H9 (cell line): ENCODE measurements around the gene RNF145. TPM values are rescaled to one million over a fixed set of nuclear protein-coding genes. Genes with fewer than 3 reads are reported as not detected.

ENCODE experiments used
- DNase-seq: peaks from one replicate; pipeline ENCODE4 v3.0.0-alpha.2; 2017
- H2AFZ ChIP-seq: one replicate; pipeline ENCODE4 v1.6.1; 2013; ENCODE audit warnings: mild to moderate bottlenecking, low read length, control low read depth, moderate library complexity
- H2AK5ac ChIP-seq: 2 replicates; pipeline ENCODE4 v1.6.1; 2013; ENCODE audit warnings: low read length, control low read depth, mixed read lengths; ENCODE audit not compliant: insufficient read length
- H2BK120ac ChIP-seq: one replicate; pipeline ENCODE4 v1.6.1; 2013; ENCODE audit warnings: low read depth, mild to moderate bottlenecking, low read length, control low read depth, inconsistent platforms; ENCODE audit not compliant: poor library complexity, severe bottlenecking
- H2BK12ac ChIP-seq: 2 replicates; pipeline ENCODE4 v1.6.1; 2013; ENCODE audit warnings: low read length, control low read depth, mixed read lengths, low read depth; ENCODE audit not compliant: insufficient read length
- H2BK15ac ChIP-seq: 2 replicates; pipeline ENCODE4 v1.6.1; 2013; ENCODE audit warnings: low read depth, low read length, control low read depth
- H2BK20ac ChIP-seq: one replicate; pipeline ENCODE4 v1.6.1; 2013; ENCODE audit warnings: low read depth, mild to moderate bottlenecking, low read length, control low read depth, inconsistent platforms; ENCODE audit not compliant: poor library complexity, severe bottlenecking
- H2BK5ac ChIP-seq: 2 replicates; pipeline ENCODE4 v1.6.1; 2013; ENCODE audit warnings: low read length, control low read depth, mixed read lengths; ENCODE audit not compliant: insufficient read length
- H3K14ac ChIP-seq: 2 replicates; pipeline ENCODE4 v1.6.1; 2013; ENCODE audit warnings: low read length, control low read depth; ENCODE audit not compliant: insufficient read depth
- H3K18ac ChIP-seq: 2 replicates; pipeline ENCODE4 v1.6.1; 2013; ENCODE audit warnings: low read depth, mild to moderate bottlenecking, mixed read lengths, low read length, control low read depth; ENCODE audit not compliant: insufficient read length
- H3K23ac ChIP-seq: 2 replicates; pipeline ENCODE4 v1.6.1; 2013; ENCODE audit warnings: low read length, control low read depth, mixed read lengths, low read depth; ENCODE audit not compliant: insufficient read length
- H3K23me2 ChIP-seq: 2 replicates; pipeline ENCODE4 v1.6.1; 2013; ENCODE audit warnings: low read depth, mild to moderate bottlenecking, mixed read lengths, low read length, control low read depth; ENCODE audit not compliant: insufficient read length, poor library complexity, severe bottlenecking
- H3K27ac ChIP-seq: 2 replicates; pipeline ENCODE4 v1.5.1; 2013; ENCODE audit warnings: low read length, control low read depth, mixed read lengths, low read depth; ENCODE audit not compliant: insufficient read length
- H3K27me3 ChIP-seq: 2 replicates; pipeline ENCODE4 v1.6.1; 2013; ENCODE audit warnings: low read length, control low read depth, inconsistent platforms; ENCODE audit not compliant: insufficient read depth
- H3K4ac ChIP-seq: 2 replicates; pipeline ENCODE4 v1.6.1; 2013; ENCODE audit warnings: low read depth, mild to moderate bottlenecking, control low read depth, inconsistent platforms, low read length, moderate library complexity
- H3K4me1 ChIP-seq: 2 replicates; pipeline ENCODE4 v1.6.1; 2013; ENCODE audit warnings: low read length, control low read depth, inconsistent platforms; ENCODE audit not compliant: insufficient read depth
- H3K4me2 ChIP-seq: 2 replicates; pipeline ENCODE4 v1.6.1; 2013; ENCODE audit warnings: low read length, control low read depth, mixed read lengths; ENCODE audit not compliant: insufficient read length, insufficient read depth
- H3K56ac ChIP-seq: 2 replicates; pipeline ENCODE4 v1.6.1; 2013; ENCODE audit warnings: low read depth, mild to moderate bottlenecking, mixed read lengths, low read length, control low read depth; ENCODE audit not compliant: insufficient read length
- H3K79me1 ChIP-seq: 2 replicates; pipeline ENCODE4 v1.6.1; 2013; ENCODE audit warnings: low read depth, mild to moderate bottlenecking, moderate library complexity, low read length, control low read depth, inconsistent platforms; ENCODE audit not compliant: insufficient read depth, poor library complexity, severe bottlenecking
- H3K79me2 ChIP-seq: 2 replicates; pipeline ENCODE4 v1.6.1; 2013; ENCODE audit warnings: low read length, control low read depth, inconsistent platforms; ENCODE audit not compliant: insufficient read depth
- H3K9ac ChIP-seq: 2 replicates; pipeline ENCODE4 v1.6.1; 2013; ENCODE audit warnings: low read length, control low read depth, mixed read lengths; ENCODE audit not compliant: insufficient read length; ENCODE audit errors: extremely low read depth
- H3K9me3 ChIP-seq: one replicate; pipeline ENCODE4 v1.6.1; 2013; ENCODE audit warnings: low read depth, low read length, inconsistent platforms; ENCODE audit not compliant: control insufficient read depth
- H3T11ph ChIP-seq: one replicate; pipeline ENCODE4 v1.6.1; 2013; ENCODE audit warnings: mild to moderate bottlenecking, low read length, control low read depth, inconsistent platforms
- H4K20me1 ChIP-seq: one replicate; pipeline ENCODE4 v1.6.1; 2013; ENCODE audit not compliant: control insufficient read depth, insufficient read length, insufficient read depth
- H4K5ac ChIP-seq: 2 replicates; pipeline ENCODE4 v1.6.1; 2013; ENCODE audit warnings: low read depth, mild to moderate bottlenecking, mixed read lengths, low read length, control low read depth; ENCODE audit not compliant: insufficient read length
- H4K8ac ChIP-seq: replicated peaks from 2 replicates; pipeline ENCODE4 v1.6.1; 2013; ENCODE audit warnings: low read length, control low read depth, mixed read lengths, low read depth; ENCODE audit not compliant: insufficient read length
- H4K91ac ChIP-seq: 2 replicates; pipeline ENCODE4 v1.6.1; 2013; ENCODE audit warnings: low read depth, mild to moderate bottlenecking, moderate library complexity, mixed read lengths, low read length, control low read depth; ENCODE audit not compliant: insufficient read length
- H3K27ac Mint-ChIP-seq, 3 experiments: 2 replicates in 2 of 3; 3 replicates in 1 of 3; pipeline ENCODE4 v1.8.0; 2020 to 2021; ENCODE audit warnings: mixed read lengths in 3 of 3, mild to moderate bottlenecking in 1 of 3, moderate library complexity in 1 of 3
- H3K27me3 Mint-ChIP-seq: 2 replicates; pipeline ENCODE4 v1.8.0; 2021; ENCODE audit warnings: low read depth, mild to moderate bottlenecking, moderate library complexity, mixed read lengths
- H3K36me3 Mint-ChIP-seq, 3 experiments: 2 replicates in 2 of 3; 3 replicates in 1 of 3; pipeline ENCODE4 v1.8.0; 2020 to 2021; ENCODE audit warnings: low read depth in 3 of 3, mixed read lengths in 3 of 3; ENCODE audit not compliant: insufficient read depth in 1 of 3
- H3K4me1 Mint-ChIP-seq, 2 experiments: 2 replicates each; pipeline ENCODE4 v1.8.0; 2020; ENCODE audit warnings: mixed read lengths in 2 of 2
- H3K4me3 Mint-ChIP-seq, 2 experiments: 2 replicates in 1 of 2; 3 replicates in 1 of 2; pipeline ENCODE4 v1.8.0; 2020 to 2021; ENCODE audit warnings: mild to moderate bottlenecking in 2 of 2, mixed read lengths in 2 of 2, moderate library complexity in 1 of 2
- H3K9me3 Mint-ChIP-seq, 2 experiments: 2 replicates in 1 of 2; 3 replicates in 1 of 2; pipeline ENCODE4 v1.8.0; 2020; ENCODE audit warnings: mild to moderate bottlenecking in 2 of 2, mixed read lengths in 2 of 2, moderate library complexity in 1 of 2
- CTCF ChIP-seq: fragments of 200-600 bp; sonication (generic); conservative IDR thresholded peaks from 3 replicates; pipeline ENCODE4 v1.8.0; 2021; ENCODE audit warnings: antibody characterized with exemption, mild to moderate bottlenecking
- WGBS: extraction: QIAGEN DNeasy Blood & Tissue Kit; methylation state at CpG from one replicate; pipeline ENCODE4 v1.1.7; 2013; ENCODE audit warnings: missing lambda C conversion rate, low lambda C conversion rate, mixed read lengths; ENCODE audit not compliant: insufficient read length; ENCODE audit errors: extremely low coverage; 5-methylcytosine and 5-hydroxymethylcytosine counted together
- total RNA-seq: library from RNA; stranded (reverse); gene quantifications from 2 replicates; pipeline ENCODE4 v1.2.1, GENCODE V29; 2021

RNF145 gene
- total RNA-seq, 1 experiment from 2014 or later = 59.1 TPM

GRCh38 chr5:159163027-159163700 is 46.2 kb downstream of the RNF145 start:
- WGBS = no CpG with 5 or more reads among the region's 1 CpG
- H3K4ac ChIP-seq = no peak overlapping the region
- no peaks in the 10 kb centered on the region for H4K20me1 ChIP-seq
- Mint-ChIP-seq H3K9me3 (no peaks in the 10 kb centered on the region), H3K27ac (peak overlapping the region in 1 of 3 experiments; percentile 8; a peak in 3 of 7 replicates), H3K36me3 (peaks cover 7 to 35% (median 23%) of the 10 kb centered on the region in 3 experiments; a peak in 5 of 7 replicates), H3K4me1 (peaks cover 13 to 17% of the 10 kb centered on the region in 2 experiments), H3K4me3 (no peak overlapping the region; a peak in 1 of 5 replicates), H3K27me3 (no peaks in the 10 kb centered on the region)
- no peak overlapping the region for H3K23ac ChIP-seq
- H3K27ac ChIP-seq = no peak overlapping the region
- no peak overlapping the region for H3K18ac ChIP-seq
- H2BK20ac ChIP-seq = no peak overlapping the region
- no peak for TF ChIP-seq CTCF
- H2BK12ac ChIP-seq = no peak overlapping the region
- DNase-seq = no peak
- H4K5ac ChIP-seq = no peak overlapping the region
- H3K27me3 ChIP-seq = no peaks in the 10 kb centered on the region
- H3K56ac ChIP-seq = no peak overlapping the region
- no peak overlapping the region for H3K14ac ChIP-seq
- H2BK5ac ChIP-seq = no peak overlapping the region
- no peak overlapping the region for H3K9ac ChIP-seq
- no peak overlapping the region for H4K8ac ChIP-seq
- no peak overlapping the region for H2AFZ ChIP-seq
- no peak overlapping the region for H3T11ph ChIP-seq
- H2AK5ac ChIP-seq = no peak overlapping the region
- no peaks in the 10 kb centered on the region for H3K4me1 ChIP-seq
- H3K79me2 ChIP-seq = no peaks in the 10 kb centered on the region
- no peak overlapping the region for H4K91ac ChIP-seq
- H3K23me2 ChIP-seq = no peaks in the 10 kb centered on the region
- no peaks in the 10 kb centered on the region for H3K79me1 ChIP-seq
- H2BK15ac ChIP-seq = no peak overlapping the region
- H2BK120ac ChIP-seq = no peak overlapping the region
- H3K4me2 ChIP-seq = no peak overlapping the region
- no peaks in the 10 kb centered on the region for H3K9me3 ChIP-seq
